Ectodermal cell (in vitro differentiated cells): ENCODE measurements around the gene FREM2. TPM values are rescaled to one million over a fixed set of nuclear protein-coding genes. Genes with fewer than 3 reads are reported as not detected.

ENCODE experiments used
- H3K27ac ChIP-seq: 2 replicates; pipeline ENCODE4 v1.7.0; 2013; ENCODE audit warnings: mild to moderate bottlenecking, low read depth, low read length; ENCODE audit not compliant: insufficient read depth, poor library complexity, severe bottlenecking
- H3K27me3 ChIP-seq: 2 replicates; pipeline ENCODE4 v1.7.0; 2013; ENCODE audit warnings: mild to moderate bottlenecking, low read length; ENCODE audit not compliant: insufficient read depth, control insufficient read depth, poor library complexity, severe bottlenecking
- H3K36me3 ChIP-seq: one replicate; pipeline ENCODE4 v1.7.0; 2013; ENCODE audit warnings: low read length; ENCODE audit not compliant: control insufficient read depth, insufficient read depth
- H3K4me1 ChIP-seq: one replicate; pipeline ENCODE4 v1.7.0; 2013; ENCODE audit warnings: low read length; ENCODE audit not compliant: control insufficient read depth, insufficient read depth
- H3K4me3 ChIP-seq: 2 replicates; pipeline ENCODE4 v1.7.0; 2013; ENCODE audit warnings: low read depth, low read length, control low read depth; ENCODE audit not compliant: insufficient read depth
- H3K9me3 ChIP-seq: 2 replicates; pipeline ENCODE4 v1.7.0; 2013; ENCODE audit warnings: mild to moderate bottlenecking, low read length, moderate library complexity; ENCODE audit not compliant: control insufficient read depth
- WGBS, 2 experiments: methylation state at CpG; one replicate each; pipeline ENCODE4 v1.1.7; 2013; ENCODE audit warnings: missing lambda C conversion rate in 2 of 2; 5-methylcytosine and 5-hydroxymethylcytosine counted together
- polyA plus RNA-seq, 4 experiments: library from polyadenylated mRNA; stranded (reverse); fragments of 50-300 nt; gene quantifications; one replicate each; pipeline ENCODE4 v1.2.3, GENCODE V29; 2013

The FREM2 gene
- 5.5 TPM for polyA plus RNA-seq (2013, experiment 1 of 4)
- 7.1 TPM for polyA plus RNA-seq (2013, experiment 2 of 4)
- 6.2 TPM for polyA plus RNA-seq (2013, experiment 3 of 4)
- polyA plus RNA-seq (2013, experiment 4 of 4), result 8.3 TPM

GRCh38 chr13:38686577-38687245 is at the start of gene FREM2:
Gene FREM2 (plus strand): TSS chr13:38687077. CDS start chr13:38687345, 268 bp downstream.
- Histone ChIP-seq H3K9me3 (no peaks in the 10 kb centered on the region), H3K4me1 (no peaks in the 10 kb centered on the region), H3K36me3 (no peaks in the 10 kb centered on the region), H3K27ac (peak within 1 kb of the TSS; percentile 55), H3K27me3 (peaks cover 23% of the 10 kb centered on the region), H3K4me3 (peak within 1 kb of the TSS; percentile 62)
- 0% methylated on average over 40 of the region's 40 CpGs for WGBS, 2 experiments

GRCh38 chr13:38637576-38637975 is 49.3 kb upstream of the FREM2 start:
- Histone ChIP-seq H3K27ac (no peak overlapping the region), H3K9me3 (no peaks in the 10 kb centered on the region), H3K4me1 (no peaks in the 10 kb centered on the region), H3K4me3 (no peak overlapping the region), H3K36me3 (no peaks in the 10 kb centered on the region), H3K27me3 (no peaks in the 10 kb centered on the region)
- 95 to 97% methylated on average over 3 of the region's 3 CpGs for WGBS, 2 experiments

- Histone ChIP-seq H3K4me3 (no peak overlapping the region), H3K27me3 (no peaks in the 10 kb centered on the region), H3K4me1 (no peaks in the 10 kb centered on the region), H3K9me3 (no peaks in the 10 kb centered on the region), H3K36me3 (no peaks in the 10 kb centered on the region), H3K27ac (no peak overlapping the region)
- WGBS, 2 experiments, result 100% methylated on average over 2 to 5 of the region's 5 CpGs
These were observed 45.5 kb upstream of the FREM2 start for GRCh38 chr13:38641164-38641948.

GRCh38 chr13:38647312-38647711 is 39.6 kb upstream of the FREM2 start:
- H3K4me3 ChIP-seq, result no peak overlapping the region
- no peaks in the 10 kb centered on the region for H3K27me3 ChIP-seq
- WGBS, 2 experiments, result 100% methylated on average over 1 of the region's 1 CpG; no CpG with 5 or more reads in 1 of the 2 experiments

GRCh38 chr13:38648912-38649311 is 38.0 kb upstream of the FREM2 start:
- WGBS, 2 experiments, result 100% methylated on average over 1 of the region's 1 CpG
- H3K9me3 ChIP-seq, result no peaks in the 10 kb centered on the region

More at GRCh38 chr13:38647312-38647711, 39.6 kb upstream of the FREM2 start:
- no peaks in the 10 kb centered on the region for H3K4me1 ChIP-seq
- H3K36me3 ChIP-seq, result no peaks in the 10 kb centered on the region
- no peaks in the 10 kb centered on the region for H3K9me3 ChIP-seq
- no peak overlapping the region for H3K27ac ChIP-seq

GRCh38 chr13:38656699-38657098 is 30.2 kb upstream of the FREM2 start:
- no peak overlapping the region for H3K27ac ChIP-seq
- 77 to 78% methylated on average over 2 of the region's 2 CpGs for WGBS, 2 experiments

More at GRCh38 chr13:38648912-38649311, 38.0 kb upstream of the FREM2 start:
- no peak overlapping the region for H3K27ac ChIP-seq
- no peak overlapping the region for H3K4me3 ChIP-seq
- no peaks in the 10 kb centered on the region for H3K27me3 ChIP-seq
- no peaks in the 10 kb centered on the region for H3K36me3 ChIP-seq
- no peaks in the 10 kb centered on the region for H3K4me1 ChIP-seq

GRCh38 chr13:38657191-38657590 is 29.7 kb upstream of the FREM2 start:
- H3K27ac ChIP-seq, result no peak overlapping the region
- no peaks in the 10 kb centered on the region for H3K9me3 ChIP-seq
- H3K36me3 ChIP-seq, result no peaks in the 10 kb centered on the region
- whole genome bisulfite sequencing, 2 experiments, result 90 to 91% methylated on average over 1 of the region's 1 CpG
- H3K27me3 ChIP-seq, result no peaks in the 10 kb centered on the region
- H3K4me1 ChIP-seq, result no peaks in the 10 kb centered on the region
- H3K4me3 ChIP-seq, result no peak overlapping the region

More at GRCh38 chr13:38656699-38657098, 30.2 kb upstream of the FREM2 start:
- Histone ChIP-seq H3K4me3 (no peak overlapping the region), H3K27me3 (no peaks in the 10 kb centered on the region), H3K4me1 (no peaks in the 10 kb centered on the region), H3K36me3 (no peaks in the 10 kb centered on the region), H3K9me3 (no peaks in the 10 kb centered on the region)

- no peaks in the 10 kb centered on the region for H3K9me3 ChIP-seq
- H3K27me3 ChIP-seq, result no peaks in the 10 kb centered on the region
- H3K4me1 ChIP-seq, result no peaks in the 10 kb centered on the region
- 100% methylated on average over 1 of the region's 1 CpG; no CpG with 5 or more reads in 1 of the 2 experiments for WGBS, 2 experiments
- no peak overlapping the region for H3K4me3 ChIP-seq
- H3K27ac ChIP-seq, result no peak overlapping the region
- no peaks in the 10 kb centered on the region for H3K36me3 ChIP-seq
These were observed 28.0 kb upstream of the FREM2 start for GRCh38 chr13:38658906-38659305.

- Histone ChIP-seq H3K9me3 (no peaks in the 10 kb centered on the region), H3K27me3 (no peaks in the 10 kb centered on the region), H3K27ac (no peak overlapping the region), H3K4me3 (no peak overlapping the region), H3K4me1 (no peaks in the 10 kb centered on the region), H3K36me3 (no peaks in the 10 kb centered on the region)
- 92 to 96% methylated on average over 2 of the region's 2 CpGs for WGBS, 2 experiments
These were observed 25.7 kb upstream of the FREM2 start for GRCh38 chr13:38661010-38661675.

GRCh38 chr13:38662362-38662761 is 24.5 kb upstream of the FREM2 start:
- H3K9me3 ChIP-seq, result no peaks in the 10 kb centered on the region
- H3K36me3 ChIP-seq, result no peaks in the 10 kb centered on the region
- H3K27me3 ChIP-seq, result no peaks in the 10 kb centered on the region
- no peak overlapping the region for H3K4me3 ChIP-seq
- WGBS, 2 experiments, result 55 to 73% methylated on average over 1 to 2 of the region's 2 CpGs
- H3K4me1 ChIP-seq, result no peaks in the 10 kb centered on the region
- no peak overlapping the region for H3K27ac ChIP-seq
